HG03378 (cell line): ENCODE data around the gene MYRIP.
"Not testable (repeated sequence)": the region's sequence is repeated elsewhere in the genome, so short reads cannot be mapped to it uniquely, and the experiment has no call there.

Experiments used
- ATAC-seq: cut with Tn5 transposase; IDR thresholded peaks from one replicate; pipeline ENCODE4 v1.9.1; 2021; ENCODE audit warnings: mild to moderate bottlenecking, moderate library complexity; ENCODE audit not compliant: unreplicated experiment

MYRIP gene

DNA sequence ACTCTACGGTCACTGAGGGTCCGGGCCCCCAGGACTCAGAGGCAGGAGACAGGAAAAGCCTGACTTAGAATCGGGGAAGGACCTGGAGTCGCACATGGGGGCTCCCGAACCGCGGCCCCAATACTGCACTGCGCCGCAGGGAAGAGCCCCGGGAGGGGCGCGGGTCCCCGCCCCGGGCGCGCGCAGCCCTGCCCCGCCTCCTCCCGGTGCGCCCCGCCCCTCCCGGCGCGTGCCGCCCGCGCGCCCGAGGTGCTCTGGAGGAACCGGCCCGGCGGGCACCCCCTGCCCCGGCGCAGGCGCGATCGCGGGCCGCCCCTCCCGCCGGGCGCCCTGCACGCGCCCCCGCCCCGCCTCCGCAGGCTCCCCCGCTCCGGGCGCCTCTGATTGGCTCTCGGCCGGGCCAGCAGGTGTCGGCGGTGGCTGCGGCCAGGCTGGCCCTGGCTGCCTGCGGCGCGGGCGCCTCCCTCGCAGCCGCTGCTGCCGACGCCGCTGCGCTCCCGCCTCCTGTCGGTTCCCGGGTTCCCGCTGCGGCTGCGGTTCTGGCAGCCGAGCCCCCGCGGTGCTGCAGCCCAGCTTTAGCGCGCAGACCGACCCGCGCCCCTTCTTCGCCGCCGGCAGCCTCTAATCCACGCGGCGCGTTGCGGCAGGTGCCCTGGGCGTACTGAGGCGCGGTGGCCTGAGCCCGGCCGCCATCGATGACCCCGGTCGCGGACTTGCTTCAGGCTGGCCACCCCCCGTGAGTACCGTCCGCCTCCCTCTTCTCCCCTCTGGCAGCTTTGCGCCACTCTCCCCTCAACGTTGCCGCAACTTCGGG is at the start of gene MYRIP:
TSS of gene MYRIP (plus strand) at position 429 of the 814 bp plus-strand sequence. CDS start 91,208 bp downstream, outside the sequence.
- no peak for ATAC-seq

DNA sequence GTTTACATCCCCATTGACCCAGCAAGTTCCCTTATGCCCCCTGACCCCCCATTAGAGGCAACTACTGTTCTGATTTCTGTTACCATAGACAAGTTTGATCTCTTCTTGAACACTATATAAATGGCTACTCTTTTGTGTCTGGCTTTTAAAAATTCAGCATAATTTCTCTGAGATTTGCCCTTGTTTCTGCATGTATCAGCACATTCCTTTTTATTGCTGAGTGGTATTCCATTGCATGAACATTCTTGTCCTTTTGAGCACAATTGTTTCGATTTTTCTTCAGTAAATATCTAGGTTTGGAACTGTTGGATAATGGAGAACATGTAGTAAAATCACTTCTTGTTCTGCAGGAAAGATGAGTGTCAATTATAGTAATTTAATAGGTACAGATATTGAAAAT is 49.1 kb upstream of the MYRIP start:
- ATAC-seq, result no peak

DNA sequence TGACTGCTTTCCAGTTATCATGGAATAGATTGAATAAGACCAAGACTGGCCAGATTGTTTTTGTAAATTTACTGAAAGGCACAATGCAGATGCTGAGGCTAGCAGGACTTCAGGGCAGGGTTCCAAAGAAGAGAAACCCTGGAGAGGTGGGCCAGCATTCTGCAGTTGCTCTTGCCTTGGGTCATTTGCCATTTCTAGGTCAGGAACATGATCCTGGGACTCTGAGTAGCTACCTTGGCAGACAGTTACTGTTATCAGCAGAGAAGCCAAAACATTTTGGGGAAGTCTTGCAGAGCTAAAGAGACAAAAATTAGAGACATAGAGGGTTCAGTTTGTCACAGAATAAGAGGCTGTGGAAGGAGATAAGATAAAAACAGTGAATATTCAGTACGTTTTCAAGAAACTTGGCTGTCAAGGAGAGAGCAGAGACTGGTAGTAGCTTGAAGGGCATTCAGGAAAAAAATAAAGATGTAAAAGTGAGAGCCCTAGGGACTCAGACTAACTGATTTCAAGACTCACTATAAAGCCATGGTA is 46.8 kb upstream of the MYRIP start:
- ATAC-seq, result no peak

DNA sequence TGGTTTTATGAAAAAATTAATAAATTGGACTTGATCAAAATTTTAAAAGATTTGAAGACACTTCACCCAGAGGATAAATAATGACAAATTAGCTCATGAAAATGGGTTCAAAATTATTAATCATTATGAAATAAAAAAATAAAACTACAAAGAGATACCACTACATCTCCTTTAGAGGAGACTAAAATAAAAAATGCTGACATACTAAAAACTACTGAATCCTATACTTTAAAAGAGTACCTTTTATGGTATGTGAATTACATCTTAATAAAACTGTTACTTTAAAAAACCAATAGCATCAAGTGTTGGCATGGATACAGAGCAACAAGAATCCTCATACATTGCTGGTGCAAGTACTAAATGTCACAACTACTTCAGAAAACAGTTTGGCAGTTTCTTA is 46.0 kb upstream of the MYRIP start:
- ATAC-seq, result no peak

DNA sequence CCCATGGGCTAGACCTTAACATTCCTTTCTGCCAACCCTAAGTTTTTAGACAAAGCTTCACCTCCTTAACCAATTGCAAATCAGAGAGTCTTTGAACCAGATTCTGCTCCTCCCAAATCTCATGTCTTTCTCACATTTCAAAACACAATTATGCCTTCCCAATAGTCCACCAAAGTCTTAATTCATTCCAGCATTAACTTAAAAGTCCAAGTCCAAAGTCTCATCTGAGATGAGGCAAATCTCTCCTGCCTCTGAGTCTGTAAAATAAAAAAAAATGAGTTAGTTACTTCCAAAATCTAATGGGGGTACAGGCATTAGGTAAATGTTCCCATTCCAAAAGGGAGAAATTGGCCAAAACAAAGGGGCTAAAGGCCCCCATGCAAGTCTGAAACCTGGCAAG is 43.8 kb upstream of the MYRIP start:
- ATAC-seq, result no peak

DNA sequence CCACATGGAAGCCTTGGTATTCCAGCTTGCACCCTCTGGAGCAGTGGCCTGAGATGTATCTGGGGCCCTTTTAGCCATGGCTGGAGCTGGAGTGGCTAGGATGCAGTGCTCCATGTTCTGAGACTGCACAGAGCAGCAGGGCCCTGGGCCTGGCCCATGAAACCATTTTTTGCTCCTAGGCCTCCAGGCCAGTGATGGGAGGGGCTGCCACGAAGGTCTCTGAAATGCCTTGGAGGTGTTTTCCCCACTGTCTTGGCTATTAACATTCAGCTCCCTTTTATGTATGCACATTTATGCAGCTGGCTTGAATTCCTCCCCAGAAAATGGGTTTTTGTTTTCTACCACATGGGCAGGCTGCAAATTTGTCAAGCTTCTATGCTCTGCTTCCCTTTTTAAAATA is 43.0 kb upstream of the MYRIP start:
- no peak for ATAC-seq

DNA sequence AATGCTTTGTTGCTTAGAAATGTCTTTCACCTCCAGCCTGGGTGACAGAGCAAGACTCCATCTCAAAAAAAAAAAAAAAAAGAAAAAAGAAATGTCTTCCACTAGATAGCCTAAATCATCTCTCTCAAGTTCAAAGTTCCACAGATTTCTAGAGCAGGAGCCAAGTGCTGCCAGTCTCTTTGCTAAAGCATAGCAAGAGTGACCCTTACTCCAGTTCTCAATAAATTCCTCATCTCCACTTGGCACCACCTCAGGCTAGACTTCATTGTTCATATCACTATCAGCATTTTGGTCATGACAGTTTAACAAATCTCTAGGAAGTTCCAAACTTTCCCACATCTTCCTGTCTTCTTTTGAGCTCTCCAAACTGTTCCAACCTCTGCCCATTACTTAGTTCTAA is 42.5 kb upstream of the MYRIP start:
- not testable (repeated sequence) for ATAC-seq

DNA sequence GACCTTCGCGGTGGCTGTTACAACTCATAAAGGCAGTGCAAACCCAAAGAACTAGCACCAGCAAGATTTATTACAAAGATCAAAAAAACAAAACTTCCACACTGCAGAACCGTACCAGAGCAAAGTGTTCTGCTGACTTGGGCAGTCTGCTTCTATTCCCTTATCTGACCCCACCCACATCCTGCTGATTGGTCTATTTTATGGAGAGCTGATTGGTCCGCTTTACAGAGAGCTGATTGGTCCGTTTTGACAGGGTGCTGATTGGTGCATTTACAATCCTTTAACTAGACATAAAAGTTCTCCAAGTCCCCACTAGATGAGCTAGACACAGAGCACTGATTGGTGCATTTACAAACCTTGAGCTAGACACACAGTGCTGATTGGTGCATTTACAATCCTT is 31.2 kb upstream of the MYRIP start:
- not testable (repeated sequence) for ATAC-seq

DNA sequence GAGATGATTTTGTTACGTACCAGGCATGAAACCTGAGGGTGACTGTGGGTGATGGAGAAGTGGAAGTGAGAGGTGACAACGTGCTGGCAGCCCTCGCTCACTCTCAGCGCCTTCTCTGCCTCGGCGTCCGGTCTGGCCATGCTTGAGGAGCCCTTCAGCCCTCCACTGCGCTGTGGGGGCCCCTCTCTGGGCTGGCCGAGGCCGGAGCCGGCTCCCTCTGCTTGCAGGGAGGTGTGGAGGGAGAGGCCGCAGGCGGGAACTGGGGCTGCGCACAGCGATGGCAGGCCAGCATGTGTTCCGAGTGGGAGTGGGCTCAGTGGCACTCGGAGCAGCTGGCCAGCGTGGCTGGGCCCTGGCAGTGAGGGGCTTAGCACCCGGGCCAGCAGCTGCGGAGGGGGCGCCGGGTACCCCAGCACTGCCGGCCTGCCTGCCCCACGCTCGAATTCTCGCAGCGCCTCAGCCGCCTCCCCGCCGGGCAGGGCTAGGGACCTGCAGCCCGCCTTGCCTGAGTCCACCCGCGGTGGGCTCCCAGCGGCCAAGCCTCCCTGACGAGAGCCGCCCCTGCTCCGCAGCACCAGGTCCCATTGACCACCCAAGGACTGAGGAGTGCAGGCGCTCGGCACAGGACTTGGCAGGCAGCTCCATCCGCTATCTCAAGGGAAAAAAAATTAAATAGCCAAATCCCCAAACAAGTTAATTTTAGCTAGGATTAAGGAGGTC is 29.7 kb upstream of the MYRIP start:
- ATAC-seq, result no peak

DNA sequence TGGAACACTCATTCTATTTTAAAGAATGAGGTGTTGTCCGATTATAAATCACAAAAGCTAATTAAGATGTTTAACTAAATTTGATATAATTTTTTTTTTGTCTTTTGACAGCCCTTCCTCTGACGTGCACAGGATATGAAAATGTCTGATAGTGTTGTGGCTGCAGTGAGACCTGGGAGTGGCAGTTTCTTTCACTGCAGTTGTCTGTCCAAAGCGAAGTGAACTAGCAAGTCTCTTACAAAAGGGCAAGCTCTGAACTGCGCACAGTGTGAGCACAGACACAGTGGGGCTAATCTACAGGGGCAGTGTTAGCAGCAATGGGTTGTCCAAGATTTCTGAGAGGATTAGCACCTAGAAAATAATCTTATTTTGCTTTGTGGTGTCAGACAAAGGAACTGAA is 29.1 kb upstream of the MYRIP start:
- no peak for ATAC-seq

DNA sequence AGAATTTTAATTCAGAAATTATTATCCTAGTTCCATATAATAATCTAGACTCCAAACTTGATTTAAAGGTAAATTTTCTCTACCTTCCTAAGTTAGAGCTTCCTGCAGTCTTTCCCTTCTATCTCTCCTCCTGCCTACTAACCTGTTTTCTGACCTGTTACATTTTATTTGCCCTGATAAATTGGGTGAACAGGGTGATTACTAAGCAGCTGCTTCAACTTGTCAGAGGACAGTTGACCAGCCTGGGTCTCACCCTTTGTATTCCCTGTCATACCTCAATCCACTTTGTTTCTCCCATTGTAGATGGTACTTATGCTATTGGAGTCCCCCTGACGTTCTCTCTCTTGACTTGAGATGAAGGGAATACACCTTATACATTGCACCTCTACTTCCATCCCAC is 28.4 kb upstream of the MYRIP start:
- ATAC-seq, result no peak

DNA sequence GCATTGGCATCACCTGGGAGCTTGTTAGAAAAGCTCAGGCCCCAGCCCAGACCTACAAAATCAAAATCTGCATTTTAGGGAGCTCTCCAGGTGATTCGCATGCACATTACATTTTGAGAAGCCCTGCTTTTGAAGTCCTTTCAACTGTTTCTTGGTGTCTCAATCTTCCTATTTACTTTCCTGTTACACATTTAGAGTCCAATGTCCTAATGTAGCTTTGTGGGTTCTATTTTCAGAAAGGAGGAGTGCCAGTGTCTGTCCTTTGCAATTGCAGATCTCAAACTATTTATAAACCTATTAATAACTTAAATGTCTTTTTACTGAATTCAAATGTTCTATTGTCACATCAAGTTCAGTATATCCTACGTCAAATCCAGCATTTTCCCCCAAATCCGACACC is 27.8 kb upstream of the MYRIP start:
- ATAC-seq, result no peak

DNA sequence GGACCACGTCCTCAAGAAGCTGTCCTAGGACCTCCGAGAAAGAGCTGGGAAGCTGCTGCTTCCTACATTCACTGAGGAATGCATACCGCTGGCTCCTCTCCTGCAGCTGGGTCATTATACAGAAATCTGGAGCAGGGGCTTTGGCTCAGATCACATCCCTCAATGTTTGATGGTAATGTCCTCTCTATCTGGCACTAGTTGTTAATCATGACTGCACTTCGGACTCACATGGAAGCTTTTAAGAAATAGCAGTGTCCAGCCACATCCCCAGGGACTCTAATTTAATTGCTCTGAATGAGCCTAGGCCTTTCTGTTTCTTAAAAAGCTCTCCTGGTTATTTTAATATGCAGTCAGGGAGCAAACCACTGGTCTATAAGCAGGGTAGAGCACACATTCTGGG is 25.7 kb upstream of the MYRIP start:
- ATAC-seq, result no peak

DNA sequence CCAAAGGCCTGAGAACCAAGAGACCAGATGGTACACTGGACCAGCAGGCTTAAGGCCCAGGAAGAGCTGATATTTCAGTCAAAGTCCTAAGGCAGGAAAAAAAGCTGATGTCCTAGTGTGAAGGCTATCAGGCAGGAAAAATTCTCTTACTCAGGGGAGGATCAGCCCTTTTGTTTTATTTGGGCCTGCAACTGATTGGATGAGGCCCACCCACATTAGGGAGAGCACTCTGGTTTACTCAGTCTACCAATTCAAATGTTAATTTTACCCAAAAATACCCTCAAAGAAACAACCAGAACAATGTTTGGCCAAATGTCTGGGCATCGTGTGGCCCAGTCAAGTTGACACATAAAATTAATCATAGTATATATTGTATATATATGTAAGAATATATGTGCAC is 24.5 kb upstream of the MYRIP start:
- no peak for ATAC-seq

DNA sequence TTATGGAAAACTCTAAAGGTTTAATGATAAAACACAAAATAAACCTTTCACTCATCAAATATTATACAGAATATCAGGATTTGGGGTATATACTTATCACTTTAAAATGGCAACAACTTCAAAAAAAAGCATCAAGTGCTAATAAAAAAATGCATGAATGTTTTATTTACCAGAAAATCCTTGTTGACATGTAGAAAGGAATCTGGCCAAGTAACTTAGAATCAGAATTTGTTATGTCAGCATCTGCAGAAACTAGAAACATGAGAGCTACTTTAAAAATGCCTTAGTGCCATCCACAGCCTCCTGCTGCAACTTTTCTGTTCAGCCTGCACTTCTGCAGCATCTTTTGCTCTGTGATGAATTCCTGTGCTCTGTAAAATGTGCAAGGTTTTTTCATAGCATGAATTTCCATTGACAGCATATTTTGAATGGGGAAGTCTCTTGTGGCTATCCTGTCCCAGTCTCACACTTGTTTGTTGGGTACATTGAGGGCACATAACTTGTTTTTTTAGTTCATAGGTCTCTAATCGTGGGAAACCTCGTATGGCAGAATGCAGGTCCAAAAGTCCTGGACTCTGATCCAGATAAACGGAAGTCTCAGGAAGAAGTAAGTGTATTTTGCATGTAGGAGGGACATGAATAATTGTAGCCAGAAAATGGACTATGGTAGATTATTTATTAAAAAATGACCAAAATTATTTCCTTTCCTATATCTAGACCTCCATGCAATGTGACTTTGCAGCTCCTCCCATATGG is 21.1 kb upstream of the MYRIP start:
- no peak for ATAC-seq

DNA sequence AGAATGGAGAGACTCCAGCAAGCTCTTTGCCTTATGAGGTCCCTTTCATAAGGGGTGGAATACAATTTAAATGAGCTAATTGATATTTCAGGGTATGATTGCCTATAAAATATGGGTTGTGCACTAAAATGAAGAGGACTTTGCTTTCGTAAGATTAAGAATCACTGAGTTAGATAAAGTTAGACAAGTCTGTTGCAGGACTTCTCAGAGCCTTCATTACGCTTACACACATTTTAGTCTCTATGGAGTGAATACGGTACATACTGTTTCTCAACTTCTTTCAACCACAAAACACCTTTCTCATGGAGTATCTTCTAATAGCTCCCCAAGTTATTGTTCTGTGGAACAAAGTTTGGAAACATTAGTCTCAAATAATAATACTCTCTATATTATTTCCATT is 17.8 kb upstream of the MYRIP start:
- ATAC-seq, result no peak

DNA sequence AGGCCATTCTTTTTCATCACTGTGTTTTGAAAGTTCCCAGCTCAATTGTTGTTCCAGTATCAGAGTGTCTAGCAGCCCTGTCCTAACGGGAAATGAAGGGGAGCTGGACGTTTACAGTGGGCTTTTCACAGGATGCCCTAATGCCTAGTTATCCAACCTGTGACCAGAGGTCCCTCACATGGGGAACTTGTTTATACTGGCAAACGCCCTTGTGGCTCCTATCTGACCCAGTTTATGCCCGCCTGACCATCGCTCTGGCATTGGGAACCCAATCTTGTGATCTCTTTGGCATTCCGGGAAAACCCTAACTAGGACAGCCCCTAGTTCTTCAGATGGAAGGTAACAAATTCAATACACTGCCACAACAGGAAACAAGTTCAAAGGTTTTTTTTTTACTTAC is 14.5 kb upstream of the MYRIP start:
- no peak for ATAC-seq

DNA sequence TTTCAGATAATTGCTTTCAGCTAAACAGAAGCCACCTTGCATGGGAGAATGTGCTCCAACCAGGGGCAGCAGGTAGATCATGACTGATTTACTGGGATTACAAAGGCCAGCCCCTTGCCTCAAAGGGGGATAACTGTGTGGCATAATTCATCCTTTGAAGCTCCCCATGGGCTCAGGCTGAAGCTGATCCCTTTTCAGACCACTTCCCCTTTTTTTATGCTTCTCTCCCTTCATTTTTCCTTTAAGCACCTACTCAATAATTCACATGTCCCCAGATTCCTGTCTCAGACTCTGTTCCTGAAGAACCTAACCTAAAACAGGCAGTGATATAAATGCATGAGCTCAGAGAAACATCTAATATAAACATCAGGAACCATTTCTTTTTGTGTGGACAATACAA is 8.2 kb upstream of the MYRIP start:
- no peak for ATAC-seq

DNA sequence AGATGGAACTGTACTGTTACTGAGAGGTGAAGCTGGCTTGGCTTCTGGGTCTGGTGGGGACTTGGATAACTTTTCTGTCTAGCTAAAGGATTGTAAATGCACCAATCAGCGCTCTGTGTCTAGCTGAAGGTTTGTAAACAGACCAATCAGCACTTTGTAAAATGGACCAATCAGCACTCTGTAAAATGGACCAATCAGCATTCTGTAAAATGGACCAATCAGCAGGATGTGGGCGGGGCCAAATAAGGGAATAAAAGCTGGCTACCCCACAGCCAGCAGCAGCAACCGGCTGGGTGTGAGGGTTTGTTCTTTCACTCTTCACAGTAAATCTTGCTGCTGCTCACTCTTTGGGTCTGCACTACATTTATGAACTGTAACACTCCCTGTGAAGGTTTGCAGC is 6.9 kb upstream of the MYRIP start:
- not testable (repeated sequence) for ATAC-seq

DNA sequence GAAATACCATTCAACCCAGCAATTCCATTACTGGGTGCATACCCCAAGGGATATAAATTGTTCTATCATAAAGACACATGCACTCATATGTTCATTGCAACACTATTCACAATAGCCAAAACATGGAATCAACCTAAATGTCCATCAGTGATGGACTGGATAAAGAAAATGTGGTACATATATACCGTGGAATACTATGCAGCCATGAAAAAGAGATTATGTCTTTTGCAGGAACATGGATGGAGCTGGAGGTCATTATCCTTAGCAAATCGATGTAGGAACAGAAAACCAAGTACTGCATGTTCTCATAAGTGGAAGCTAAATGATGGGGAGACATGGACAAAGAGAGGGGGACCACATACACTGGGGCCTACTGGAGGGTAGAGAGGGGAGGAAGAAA is 5.5 kb upstream of the MYRIP start:
- ATAC-seq, result no peak

DNA sequence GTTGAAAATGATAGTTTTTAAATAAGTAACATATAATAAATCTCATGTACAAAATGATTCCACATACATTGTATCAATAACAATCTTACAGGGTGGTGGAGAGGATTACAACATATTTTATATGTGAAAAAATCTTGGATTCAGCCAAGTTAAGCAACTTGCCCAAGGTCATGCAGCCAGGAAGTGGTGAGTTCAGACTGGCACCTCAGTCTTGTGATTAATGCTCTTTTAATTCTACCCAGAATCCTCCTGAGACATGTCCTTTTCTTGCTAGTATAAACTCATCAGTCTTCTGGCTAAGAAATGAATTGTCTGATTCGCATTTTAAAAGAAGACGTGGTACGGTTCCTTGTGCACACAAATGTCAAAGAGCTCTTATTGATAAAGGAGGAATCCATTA is 4.5 kb upstream of the MYRIP start:
- ATAC-seq, result no peak

DNA sequence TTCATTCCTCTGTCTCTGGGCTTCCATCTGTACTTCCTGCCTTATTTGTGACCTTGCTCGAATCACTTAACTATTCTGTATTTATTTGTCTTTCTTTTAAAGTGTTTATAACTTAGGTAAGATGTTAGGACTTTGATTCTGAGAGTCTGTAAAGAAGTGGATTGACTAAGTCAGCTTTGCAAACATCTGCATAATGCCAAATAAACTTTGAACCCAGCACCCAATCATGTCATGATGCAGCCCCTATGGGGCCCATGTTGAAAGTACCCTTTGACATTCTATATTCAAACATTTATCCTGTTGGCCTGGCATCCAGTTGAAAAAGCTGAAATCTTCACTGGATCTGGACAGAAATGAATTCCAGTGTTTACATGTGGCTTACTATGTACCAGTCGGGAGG is 3.8 kb upstream of the MYRIP start:
- ATAC-seq, result no peak
